Suprapubic skin (tissue), 4 donors: ENCODE data around the gene CDNF.

Source experiments
- POLR2A ChIP-seq, 2 donors: fragments of 450-650 bp; IDR thresholded peaks; one replicate each; pipeline ENCODE4 v1.6.1; 2017; ENCODE audit warnings: antibody characterized with exemption in 2 of 2, mild to moderate bottlenecking in 2 of 2, moderate library complexity in 2 of 2
- POLR2AphosphoS5 ChIP-seq, 3 donors: sonication (generic); formaldehyde crosslinking; IDR thresholded peaks; one replicate each; pipeline ENCODE4 v1.6.1; 2017; ENCODE audit warnings: antibody characterized with exemption in 3 of 3
- TF ChIP-seq, protein P1 (sequence below), 2 donors: fragments of 200-600 bp in 1 of 2; fragments of 450-650 bp in 1 of 2; sonication (generic) in 1 of 2; IDR thresholded peaks; one replicate each; pipeline ENCODE4 v1.5.1; 2016 to 2019; ENCODE audit warnings: antibody characterized with exemption in 2 of 2, mild to moderate bottlenecking in 1 of 2, moderate library complexity in 1 of 2

GRCh38 chr10:14879124-14879927, 41.5 kb upstream of the CDNF start:
- TF ChIP-seq, protein P1, sequence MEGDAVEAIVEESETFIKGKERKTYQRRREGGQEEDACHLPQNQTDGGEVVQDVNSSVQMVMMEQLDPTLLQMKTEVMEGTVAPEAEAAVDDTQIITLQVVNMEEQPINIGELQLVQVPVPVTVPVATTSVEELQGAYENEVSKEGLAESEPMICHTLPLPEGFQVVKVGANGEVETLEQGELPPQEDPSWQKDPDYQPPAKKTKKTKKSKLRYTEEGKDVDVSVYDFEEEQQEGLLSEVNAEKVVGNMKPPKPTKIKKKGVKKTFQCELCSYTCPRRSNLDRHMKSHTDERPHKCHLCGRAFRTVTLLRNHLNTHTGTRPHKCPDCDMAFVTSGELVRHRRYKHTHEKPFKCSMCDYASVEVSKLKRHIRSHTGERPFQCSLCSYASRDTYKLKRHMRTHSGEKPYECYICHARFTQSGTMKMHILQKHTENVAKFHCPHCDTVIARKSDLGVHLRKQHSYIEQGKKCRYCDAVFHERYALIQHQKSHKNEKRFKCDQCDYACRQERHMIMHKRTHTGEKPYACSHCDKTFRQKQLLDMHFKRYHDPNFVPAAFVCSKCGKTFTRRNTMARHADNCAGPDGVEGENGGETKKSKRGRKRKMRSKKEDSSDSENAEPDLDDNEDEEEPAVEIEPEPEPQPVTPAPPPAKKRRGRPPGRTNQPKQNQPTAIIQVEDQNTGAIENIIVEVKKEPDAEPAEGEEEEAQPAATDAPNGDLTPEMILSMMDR (IDR thresholded peaks at IDR 0.05), result no peak
- no peak for TF ChIP-seq POLR2A (IDR thresholded peaks at IDR 0.05)
- TF ChIP-seq POLR2AphosphoS5 (IDR thresholded peaks at IDR 0.05), result no peak
